Lung microvascular endothelial cell (primary cell): ENCODE results near the gene NACC1. TPM values are rescaled to one million over a fixed set of nuclear protein-coding genes. Genes with fewer than 3 reads are reported as not detected.
"Not testable (repeated sequence)": the region's sequence is repeated elsewhere in the genome, so short reads cannot be mapped to it uniquely, and the experiment has no call there.

Experiments
- DNase-seq, 2 donors: peaks; one replicate each; pipeline versions ENCODE4 v3.0.0 to v3.0.0-alpha.2; 2010; ENCODE audit warnings: low read depth in 2 of 2
- total RNA-seq: library from RNA; depleted of rRNA; stranded (reverse); fragments of >200 nt; gene quantifications from 2 replicates; pipeline ENCODE4 v1.2.1, GENCODE V29; 2014

The NACC1 gene
- total RNA-seq, 1 donor from 2014 or later = 34.1 TPM

DNA sequence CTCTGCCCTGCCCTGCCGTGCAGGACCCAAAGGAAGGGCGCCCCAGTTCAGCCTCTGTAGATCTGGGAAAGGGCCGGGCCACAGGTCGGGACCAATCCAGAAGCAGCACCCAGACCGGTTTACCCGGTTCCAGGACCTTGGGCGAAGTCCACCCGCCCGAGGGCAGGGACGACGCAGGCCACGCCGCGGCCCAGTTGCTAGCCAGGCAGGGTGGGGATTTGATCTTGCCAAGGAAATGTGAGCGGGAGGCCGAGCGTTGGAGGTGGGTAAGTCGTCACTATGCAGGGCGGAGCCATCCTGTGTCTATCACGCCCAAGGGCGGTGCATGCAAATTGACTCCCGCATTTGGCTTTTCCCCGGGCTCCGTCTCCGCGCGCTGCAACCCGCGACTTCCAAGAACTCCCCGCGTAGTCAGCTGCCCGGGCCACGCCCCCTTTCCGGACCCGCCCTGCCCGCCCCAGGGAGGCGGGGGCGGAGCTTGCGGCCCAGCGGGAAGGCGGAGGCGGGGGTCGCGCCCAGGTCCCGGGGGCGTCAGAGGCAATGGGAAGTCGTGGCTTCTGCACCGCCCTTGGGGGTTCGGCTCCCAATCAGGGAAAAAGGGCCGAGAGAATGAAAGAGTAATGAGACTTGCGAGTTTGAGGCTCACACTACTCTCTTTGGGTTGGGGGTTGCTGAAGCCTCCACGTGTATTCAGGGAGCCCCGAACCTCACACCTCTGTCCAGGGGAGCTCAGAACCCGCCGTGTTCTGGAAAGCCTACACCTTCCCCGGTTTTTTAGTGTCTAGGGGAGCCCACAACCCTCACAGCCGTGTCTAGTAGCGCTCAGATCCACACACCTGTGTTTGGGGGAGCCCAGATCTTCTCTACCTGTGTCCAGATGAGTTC lies 44.9 kb downstream of the NACC1 start:
- peak; percentile 89 to 98 for DNase-seq

DNA sequence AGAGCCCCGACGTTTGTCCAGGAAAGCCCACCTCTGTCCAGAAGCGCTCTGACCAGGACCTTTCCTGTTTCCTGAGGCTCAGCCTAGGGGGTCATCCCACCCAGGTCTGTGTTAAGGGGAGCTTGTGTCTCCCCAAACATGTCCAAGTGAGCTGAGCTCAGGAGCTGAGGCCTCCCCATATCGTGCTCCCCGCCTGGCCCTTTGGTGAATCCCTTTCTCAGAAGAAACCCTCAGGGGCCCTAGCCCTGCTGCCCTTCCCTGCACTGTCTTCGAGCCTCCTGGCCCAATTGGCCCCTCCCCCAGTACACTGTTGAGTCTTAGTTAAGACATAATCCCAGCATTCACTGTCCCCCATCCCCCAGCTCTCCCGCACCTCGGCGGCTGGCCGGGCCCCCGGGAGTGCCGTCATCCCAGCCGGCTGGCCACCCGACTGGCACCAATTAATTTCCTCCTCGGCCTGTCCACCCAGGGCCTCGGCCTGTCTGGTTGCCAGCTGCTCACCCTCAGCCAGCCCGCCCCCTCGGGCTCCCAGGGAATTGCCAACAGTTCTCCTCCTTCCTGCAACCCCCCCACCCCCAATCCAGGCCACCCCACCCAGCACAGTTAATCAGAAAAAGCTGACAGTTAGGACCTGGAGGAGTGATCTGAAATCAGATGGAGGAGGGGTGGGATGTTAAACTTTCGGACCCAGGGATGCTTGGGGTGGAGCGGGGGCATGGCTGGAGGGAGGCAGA lies 45.7 kb downstream of the NACC1 start:
- DNase-seq = peak; percentile 35 to 73

DNA sequence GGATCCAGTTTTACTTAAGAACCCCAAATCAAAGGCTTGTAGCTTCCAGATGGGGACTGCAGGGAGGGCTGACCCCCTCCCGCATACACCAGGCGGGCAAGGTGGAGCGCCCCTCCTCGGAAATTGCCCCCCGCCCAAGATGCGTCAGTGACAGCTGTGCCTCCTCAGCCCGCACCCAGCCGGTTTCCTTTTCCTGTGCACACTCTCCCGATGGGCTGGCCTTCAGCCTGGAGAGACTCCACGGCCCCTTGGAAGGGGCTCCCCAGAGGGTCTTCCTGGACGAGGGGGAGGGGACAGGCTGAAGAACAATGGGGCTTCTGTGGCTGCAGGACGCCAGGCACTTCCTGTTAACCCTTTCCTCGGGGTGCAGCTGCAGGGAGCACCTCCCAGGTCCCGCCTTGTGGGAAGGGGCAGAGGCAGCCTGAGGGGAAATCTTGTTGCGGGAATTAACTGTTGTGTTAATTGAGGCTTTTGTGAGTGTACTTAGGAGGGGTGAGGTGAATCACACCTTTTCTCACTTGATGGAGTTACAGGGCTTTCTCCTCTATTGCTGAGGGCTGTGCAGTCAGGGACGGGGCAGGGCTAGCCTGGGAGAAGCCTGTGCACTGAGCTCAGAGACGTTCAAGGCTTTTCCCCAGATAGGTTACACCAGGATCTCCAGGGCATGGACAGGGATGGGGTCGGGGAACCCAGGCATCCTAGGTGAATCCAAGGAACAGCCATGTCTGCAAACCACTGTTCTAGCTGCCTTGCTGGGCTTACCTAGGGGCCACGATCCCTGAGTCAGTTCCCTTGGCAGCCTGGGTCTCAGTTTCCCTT lies 46.5 kb downstream of the NACC1 start:
- DNase-seq = peak; percentile 27 to 88

DNA sequence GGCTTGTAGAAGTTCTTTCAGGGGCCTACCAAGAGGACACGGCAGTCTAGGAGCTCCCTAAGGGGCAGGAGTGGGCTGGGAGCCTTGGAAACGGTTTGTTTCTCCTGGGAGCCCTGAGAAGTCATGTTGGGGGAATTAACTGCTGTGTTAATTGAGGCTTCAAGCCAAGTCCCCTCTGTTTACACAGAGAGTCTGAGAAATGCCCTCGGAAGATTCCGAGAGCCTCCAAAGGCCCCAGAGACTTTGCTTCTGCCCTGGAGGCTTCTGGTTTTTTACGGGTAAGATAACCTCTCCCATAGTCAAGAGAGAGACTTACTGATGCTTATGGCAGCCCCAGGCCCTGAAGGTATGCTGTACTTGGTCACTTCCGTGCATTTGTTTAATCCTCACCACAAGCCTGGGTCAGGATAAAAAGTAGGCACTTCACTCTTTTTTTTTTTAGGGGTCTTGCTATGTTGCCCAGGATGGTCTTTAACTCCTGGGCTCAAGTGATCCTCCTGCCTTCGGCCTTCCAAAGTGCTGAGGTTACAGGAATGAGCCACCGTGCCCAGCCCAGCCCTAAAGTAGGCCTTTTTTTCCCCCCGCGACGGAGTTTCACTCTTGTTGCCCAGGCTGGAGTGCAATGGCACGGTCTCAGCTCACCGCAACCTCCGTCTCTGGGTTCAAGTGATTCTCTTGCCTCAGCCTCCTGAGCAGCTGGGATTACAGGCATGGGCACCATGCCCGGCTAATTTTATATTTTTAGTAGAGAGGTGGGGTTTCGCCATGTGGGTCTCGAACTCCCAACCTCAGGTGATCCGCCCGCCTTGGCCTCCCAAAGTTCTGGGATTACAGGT lies 47.3 kb downstream of the NACC1 start:
- peak in 1 of 2 donors; percentile 33 for DNase-seq

DNA sequence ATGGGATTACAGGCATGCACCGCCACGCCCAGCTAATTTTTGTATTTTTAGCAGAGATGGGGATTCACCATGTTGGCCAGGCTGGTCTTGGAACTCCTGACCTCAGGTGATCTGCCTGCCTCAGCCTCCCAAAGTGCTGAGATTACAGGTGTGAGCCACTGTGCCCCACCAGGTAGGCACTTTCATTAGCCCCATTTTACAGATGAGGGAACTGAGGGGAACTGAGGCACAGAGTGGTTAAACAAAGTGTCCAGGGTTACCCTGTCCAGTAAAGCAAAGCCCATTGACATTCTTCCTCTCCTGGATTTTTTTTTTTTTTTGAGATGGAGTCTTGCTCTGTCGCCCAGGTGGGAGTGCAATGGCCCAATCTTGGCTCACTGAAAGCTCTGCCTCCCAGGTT lies 48.1 kb downstream of the NACC1 start:
- DNase-seq = not testable (repeated sequence)

DNA sequence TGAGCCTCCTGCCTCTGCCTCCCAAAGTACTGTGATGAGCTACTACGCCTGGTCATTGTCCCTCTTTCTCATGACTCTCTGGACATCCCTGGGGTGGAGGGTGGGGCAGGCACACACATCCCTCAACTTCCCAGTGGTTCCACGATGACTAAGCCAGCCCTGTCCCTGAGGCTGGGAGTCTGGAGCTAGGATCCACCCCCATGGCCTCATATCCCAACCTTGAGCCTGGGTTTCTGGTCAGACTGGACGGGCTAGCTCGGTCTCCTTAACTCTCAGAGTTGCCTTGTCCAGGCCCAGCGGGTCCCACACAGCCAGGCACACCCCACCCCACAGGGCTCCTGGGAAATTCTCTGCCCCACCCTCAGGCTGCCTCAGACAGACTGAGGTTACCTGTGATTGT lies 51.7 kb downstream of the NACC1 start:
- peak in 1 of 2 donors; percentile 63 for DNase-seq

DNA sequence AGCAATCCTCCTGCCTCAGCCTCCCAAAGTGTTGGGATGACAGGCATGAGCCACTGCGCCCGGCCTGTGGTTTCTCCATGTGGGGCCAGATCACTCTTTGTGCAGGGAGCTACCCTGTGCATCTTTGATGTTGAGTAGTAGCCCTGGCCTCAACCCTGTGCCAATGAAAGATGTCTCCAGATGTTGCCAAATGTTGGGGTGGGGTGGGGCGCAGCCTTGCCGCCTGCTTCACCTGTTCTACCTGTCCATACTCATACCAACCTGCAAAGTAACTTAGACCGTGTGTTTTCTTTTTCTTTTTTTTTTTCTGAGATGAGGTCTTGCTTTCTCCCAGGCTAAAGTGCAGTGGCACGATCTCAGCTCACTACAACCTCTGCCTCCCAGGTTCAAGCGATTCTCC lies 53.1 kb downstream of the NACC1 start:
- no peak for DNase-seq

DNA sequence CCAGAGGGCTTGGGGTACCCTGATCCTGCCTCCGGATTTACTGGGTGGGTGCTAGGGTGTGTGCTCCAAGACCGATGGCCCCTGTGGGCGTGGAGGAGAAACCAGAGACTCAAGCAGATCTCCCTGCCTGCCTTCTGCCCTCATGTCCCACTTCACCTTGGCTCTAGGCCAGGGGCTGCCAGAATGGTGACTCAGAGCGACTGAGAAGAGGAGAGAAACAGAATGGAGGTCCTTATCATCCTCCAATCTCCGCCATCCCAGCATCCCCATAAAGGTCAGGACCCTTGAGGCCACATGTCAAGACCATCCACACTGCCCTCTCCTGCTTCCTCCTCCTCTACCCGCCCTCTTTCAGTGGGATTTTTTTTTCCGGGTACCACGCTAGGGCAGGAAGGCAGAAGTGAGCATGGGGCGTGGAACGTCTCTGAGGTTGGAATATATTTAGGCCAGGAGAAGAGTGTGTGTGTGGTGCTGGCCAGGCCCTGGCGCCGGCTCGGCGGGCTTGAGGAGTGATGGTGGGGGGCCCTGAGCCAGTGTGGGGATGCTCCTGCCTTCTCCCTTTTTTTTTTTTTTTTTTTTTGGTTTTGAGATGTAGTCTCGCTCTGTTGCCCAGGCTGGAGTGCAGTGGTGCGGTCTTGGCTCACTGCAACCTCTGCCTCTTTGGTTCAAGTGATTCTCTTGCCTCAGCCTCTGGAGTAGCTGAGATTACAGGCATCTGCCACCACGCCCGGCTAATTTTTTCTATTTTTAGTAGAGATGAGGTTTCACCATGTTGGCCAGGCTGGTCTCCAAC lies 54.5 kb downstream of the NACC1 start:
- DNase-seq = peak; percentile 65 to 81

DNA sequence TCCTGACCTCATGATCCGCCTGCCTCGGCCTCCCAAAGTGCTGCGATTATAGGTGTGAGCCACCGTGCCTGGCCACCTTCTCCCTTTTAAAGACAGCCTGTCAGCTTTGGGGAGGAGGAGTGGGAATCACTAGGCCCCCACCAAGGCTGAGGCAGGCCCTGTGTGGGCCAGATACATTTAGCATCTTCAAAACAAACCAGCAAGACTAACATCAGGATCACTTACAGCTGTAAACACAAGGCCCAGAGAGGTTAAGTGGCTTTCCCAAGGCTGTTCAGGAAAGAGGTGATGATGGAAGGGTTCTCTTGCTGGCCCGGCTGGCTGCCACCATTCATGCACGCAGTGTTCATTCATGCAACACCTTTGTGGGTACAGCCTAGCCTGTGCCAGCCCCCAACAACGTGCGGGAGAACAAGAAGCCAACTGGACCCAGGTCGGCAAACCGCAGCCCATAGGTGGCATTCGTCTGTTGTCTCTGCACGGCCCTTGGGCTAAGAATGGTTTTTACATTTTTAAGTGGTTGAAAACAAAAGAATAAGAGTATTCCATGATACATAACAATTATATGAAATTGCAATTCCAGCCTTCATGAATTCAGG lies 55.2 kb downstream of the NACC1 start:
- DNase-seq = no peak

DNA sequence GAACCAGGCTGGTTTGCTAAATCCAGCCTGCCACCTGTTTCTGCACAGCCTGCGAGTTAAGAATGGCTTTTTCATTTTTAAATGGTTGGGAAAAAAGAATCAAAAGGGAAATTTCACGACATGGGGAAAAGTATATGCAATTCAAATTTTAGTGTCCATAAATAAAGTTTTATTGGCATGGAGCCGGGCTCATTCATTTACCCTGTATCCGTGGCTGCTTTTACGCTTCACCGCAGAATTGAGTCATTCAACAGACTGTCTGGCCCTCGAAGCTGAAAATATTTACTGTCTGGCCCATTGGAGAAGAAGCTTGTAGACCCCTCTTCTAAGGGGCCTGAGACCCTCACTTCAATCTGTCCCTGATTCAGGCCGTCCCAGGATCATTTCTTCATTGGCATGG lies 58.3 kb downstream of the NACC1 start:
- DNase-seq = no peak

DNA sequence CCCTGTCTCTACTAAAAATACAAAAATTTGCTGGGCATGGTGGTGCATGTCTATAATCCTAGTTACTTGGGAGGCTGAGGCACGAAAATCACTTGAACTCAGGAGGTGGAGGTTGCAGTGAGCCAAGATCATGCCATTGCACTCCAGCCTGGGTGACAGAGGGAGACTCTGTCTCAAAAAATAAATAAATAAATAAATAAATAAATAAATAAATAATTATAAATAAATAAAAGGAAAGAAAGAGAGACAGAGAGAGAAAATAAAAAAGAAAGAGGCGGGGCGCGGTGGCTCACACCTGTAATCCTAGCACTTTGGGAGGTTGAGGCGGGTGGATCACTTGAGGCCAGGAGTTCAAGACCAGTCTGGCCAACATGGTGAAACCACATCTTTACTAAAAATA lies 59.5 kb downstream of the NACC1 start:
- not testable (repeated sequence) for DNase-seq

DNA sequence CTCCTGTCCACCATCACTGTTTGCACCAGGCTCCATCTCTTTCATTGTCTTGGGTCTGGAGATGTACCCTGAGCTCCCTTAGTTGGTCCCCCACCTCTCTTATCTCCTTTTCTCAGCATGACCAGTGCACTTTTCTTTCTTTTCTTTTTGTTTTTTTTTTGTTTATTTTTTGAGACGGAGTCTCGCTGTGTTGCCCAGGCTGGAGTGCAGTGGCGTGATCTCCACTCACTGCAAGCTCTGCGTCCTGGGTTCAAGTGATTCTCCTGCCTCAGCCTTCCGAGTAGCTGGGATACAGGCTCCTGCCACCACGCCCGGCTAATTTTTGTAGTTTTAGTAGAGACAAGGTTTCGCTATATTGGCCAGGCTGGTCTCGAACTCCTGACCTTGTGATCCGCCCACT lies 60.2 kb downstream of the NACC1 start:
- not testable (repeated sequence) for DNase-seq

DNA sequence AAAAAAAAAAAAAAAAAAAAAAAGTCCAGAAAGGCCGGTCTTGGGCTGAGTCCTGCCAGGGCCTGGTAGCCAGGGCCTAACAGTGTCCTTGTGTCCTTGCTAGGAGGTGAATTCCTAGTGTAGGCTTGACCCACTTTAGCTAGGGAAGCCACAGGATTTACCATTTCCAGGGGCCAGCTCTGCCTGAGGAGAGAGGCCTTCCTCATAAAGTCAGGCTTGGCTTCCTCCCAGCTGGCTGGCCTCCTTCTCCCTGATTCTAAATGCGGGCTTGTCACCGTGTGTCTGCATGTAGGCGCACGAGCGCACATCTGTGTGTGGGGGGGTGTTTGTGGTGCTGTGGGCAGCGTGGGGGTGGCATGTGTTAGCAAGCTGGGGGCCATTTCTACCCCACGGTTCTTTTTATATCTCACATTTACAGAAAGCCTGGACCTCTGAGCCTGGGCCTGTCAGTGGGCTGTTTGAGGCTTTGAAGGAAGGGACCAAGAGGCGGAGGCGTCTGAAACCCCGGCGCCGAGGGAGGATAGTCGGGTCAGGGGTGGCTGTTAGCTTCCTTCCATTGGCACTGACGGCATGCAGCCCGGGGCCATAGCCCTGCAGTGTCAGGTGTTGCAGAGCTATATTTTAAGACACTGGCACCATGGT lies 63.8 kb downstream of the NACC1 start:
- DNase-seq = peak; percentile 33 to 55

DNA sequence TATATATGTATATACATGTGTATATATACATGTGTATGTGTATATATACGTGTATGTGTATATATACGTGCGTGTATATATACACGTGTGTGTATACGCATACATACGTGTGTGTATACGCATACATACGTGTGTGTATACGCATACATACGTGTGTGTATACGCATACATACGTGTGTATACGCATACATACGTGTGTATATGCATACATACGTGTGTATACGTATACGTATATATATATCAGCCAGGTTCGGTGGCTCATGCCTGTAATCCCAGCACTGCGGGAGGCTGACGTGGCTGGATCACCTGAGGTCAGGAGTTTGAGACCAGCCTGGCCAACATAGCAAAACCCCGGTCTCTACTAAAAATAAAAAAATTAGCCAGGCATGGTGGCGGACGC lies 66.9 kb downstream of the NACC1 start:
- DNase-seq = not testable (repeated sequence)

DNA sequence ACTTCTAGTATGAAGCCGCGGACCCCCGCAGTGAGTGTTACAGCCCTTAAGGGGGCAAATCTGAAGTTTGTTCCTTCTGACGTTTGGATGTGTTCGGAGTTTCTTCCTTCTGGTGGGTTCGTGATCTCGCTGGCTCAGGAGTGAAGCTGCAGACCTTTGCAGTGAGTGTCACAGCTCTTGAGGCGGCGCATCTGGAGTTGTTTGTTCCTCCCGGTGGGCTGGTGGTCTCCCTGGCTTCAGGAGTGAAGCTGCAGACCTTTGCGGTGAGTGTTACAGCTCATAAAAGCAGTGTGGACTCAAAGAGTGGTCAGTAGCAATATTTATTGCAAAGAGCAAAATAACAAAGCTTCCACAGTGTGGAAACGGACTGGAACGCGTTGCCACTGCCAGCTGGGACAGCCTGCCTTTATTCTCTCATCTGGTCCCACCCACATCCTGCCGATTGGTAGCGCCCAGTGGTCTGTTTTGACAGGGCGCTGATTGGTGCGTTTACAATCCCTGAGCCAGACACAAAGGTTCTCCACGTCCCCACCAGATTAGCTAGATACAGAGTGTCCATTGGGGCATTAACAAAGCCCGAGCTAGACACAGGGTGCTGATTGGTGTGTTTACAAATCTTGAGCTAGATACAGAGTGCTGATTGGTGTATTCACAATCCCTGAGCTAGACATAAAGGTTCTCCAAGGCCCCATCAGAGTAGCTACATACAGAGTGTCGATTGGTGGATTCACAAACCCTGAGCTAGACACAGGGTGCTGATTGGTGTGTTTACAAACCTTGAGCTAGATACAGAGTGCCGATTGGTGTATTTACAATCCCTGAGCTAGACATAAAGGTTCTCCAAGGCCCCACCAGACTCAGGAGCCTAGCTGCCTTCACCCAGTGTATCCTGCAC lies 67.9 kb downstream of the NACC1 start:
- peak in 1 of 2 donors; percentile 15 for DNase-seq

DNA sequence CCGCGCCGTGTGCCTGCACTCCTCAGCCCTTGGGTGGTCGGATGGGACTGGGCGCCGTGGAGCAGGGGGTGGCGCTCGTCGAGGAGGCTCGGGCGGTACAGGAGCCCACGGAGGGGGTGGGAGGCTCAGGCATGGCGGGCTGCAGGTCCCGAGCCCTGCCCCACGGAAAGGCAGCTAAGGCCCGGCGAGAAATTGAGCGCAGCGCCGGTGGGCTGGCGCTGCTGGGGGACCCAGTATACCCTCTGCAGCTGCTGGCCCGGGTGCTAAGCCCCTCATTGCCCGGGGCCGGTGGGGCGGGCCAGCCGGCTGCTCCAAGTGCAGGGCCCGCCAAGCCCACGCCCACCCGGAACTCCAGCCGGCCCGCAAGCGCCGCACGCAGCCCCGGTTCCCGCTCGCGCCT lies 68.6 kb downstream of the NACC1 start:
- not testable (repeated sequence) for DNase-seq

DNA sequence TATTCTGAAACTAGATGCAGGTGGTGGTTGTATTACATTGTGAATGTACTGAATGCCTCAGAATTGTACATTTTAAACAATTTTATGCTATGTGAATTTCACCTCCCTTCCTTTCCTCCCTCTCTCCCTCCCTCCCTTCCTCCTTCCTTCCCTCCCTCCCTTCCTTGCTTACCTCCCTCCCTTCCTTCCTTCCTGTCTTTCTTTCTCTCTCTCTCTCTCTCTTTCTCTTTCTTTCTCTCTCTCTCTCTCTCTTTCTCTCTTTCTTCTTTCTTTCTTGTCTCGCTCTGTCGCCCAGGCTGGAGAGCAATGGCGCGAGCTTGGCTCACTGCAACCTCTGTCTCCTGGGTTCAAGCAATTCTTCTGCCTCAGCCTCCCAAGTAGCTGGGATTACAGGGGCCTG lies 69.4 kb downstream of the NACC1 start:
- no peak for DNase-seq

DNA sequence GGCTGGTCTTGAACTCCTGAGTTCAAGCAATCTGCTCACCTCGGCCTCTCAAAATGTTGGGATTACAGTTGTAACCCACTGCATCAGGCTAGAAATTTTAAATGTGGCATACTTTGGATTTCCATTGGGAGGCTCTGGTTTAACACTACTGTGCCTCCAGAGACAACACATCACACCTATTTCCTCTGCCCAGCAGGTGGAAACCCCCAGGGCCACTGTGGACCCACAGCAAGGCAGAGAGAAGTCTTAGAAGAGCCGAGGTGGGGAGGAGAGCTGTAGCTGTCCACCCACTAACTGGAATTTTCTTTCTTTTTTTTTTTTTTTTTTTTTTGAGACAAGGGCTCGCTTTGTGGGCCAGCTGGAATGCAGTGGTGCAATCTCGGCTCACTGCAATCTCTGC lies 71.5 kb downstream of the NACC1 start:
- no peak for DNase-seq
